Muscle of leg (tissue), 11 donors: ENCODE measurements around the gene RNU7-1. TPM values are rescaled to one million over a fixed set of nuclear protein-coding genes. Genes with fewer than 3 reads are reported as not detected.
"Not testable (repeated sequence)": the region's sequence is repeated elsewhere in the genome, so short reads cannot be mapped to it uniquely, and the experiment has no call there.

Experiments used
- DNase-seq: peaks from one replicate; pipeline ENCODE4 v3.0.0; 2013
- H3K27ac ChIP-seq: one replicate; pipeline ENCODE4 v1.5.1; 2013; ENCODE audit warnings: mild to moderate bottlenecking, low read length, control low read depth
- H3K27me3 ChIP-seq: one replicate; pipeline ENCODE4 v1.6.1; 2013; ENCODE audit warnings: low read length; ENCODE audit not compliant: control insufficient read depth, insufficient read depth
- H3K36me3 ChIP-seq: one replicate; pipeline ENCODE4 v1.6.1; 2013; ENCODE audit warnings: low read length; ENCODE audit not compliant: control insufficient read depth, insufficient read depth
- H3K4me1 ChIP-seq: one replicate; pipeline ENCODE4 v1.6.1; 2013; ENCODE audit warnings: low read length; ENCODE audit not compliant: control insufficient read depth, insufficient read depth
- H3K4me3 ChIP-seq: one replicate; pipeline ENCODE4 v1.5.1; 2013; ENCODE audit warnings: low read length, control low read depth
- H3K9me3 ChIP-seq: replicated peaks from 2 replicates; pipeline ENCODE4 v1.6.1; 2013; ENCODE audit warnings: low read depth, low read length; ENCODE audit not compliant: control insufficient read depth
- WGBS: methylation state at CpG from one replicate; pipeline ENCODE4 v1.1.5; 2013; ENCODE audit warnings: missing lambda C conversion rate; ENCODE audit not compliant: insufficient coverage; 5-methylcytosine and 5-hydroxymethylcytosine counted together
- polyA plus RNA-seq, 8 donors: library from polyadenylated mRNA; unstranded; fragments of 120-200 nt; gene quantifications; one replicate each; pipeline versions ENCODE4 v1.2.1 to v1.2.3, GENCODE V29; 2013; ENCODE audit warnings: inconsistent platforms in 1 of 8, low replicate concordance in 1 of 8; ENCODE audit not compliant: insufficient read length in 8 of 8, insufficient read depth in 1 of 8
- total RNA-seq: library from RNA; stranded (reverse); fragments of 120-200 nt; gene quantifications from one replicate; pipeline ENCODE4 v1.2.4, GENCODE V29; 2013

The RNU7-1 gene
- total and polyA plus RNA-seq, 9 donors = not detected

DNA sequence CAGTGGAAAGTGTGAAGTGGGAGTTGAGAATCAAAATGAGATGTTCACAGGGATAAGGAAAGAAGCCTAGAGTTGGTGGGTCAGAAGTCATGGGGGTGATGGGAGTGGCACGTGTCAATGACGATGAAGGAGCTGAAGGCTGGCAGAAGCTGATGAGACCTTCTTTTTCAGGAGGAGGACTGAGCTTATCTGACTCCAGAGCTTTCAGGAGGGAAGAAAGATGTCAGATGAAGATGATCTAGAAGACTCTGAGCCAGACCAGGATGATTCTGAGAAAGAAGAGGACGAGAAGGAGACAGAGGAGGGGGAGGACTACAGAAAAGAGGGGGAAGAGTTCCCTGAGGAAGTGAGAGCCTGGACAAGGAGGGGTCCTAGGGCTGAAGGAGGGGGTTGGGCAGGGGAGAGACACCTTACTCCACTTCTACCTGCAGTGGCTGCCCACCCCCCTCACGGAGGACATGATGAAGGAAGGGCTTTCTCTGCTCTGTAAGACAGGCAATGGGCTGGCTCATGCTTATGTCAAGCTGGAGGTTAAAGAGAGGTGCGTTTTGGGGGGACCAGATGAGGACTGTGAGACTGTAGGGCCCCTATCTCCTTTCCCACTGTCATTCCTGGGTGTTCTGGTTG lies 38.1 kb upstream of the RNU7-1 start:
- 50% methylated on average over 3 of the region's 5 CpGs for WGBS
- H3K36me3 ChIP-seq = peaks cover 6% of the 10 kb centered on the region
- H3K4me3 ChIP-seq = peak overlapping the region; percentile 73
- no peaks in the 10 kb centered on the region for H3K9me3 ChIP-seq
- no peaks in the 10 kb centered on the region for H3K27me3 ChIP-seq
- peaks cover 13% of the 10 kb centered on the region for H3K4me1 ChIP-seq
- H3K27ac ChIP-seq = peak overlapping the region; percentile 89
- no peak for DNase-seq

DNA sequence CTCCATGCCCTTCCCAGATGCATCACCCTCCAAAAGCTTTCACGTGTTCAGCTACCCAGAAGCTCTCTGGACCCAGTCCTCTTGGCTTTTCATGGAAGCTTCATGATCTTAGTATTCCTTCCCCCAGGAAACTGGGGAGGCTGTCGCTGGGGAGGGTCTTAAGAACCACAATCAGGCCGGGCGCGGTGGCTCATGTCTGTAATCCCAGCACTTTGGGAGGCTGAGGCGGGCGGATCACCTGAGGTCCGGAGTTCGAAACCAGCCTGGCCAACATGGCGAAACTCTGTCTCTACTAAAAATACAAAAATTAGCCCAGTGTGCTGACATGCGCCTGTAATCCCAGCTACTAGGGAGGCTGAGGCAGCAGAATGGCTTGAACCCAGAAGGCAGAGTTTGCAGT lies 35.5 kb upstream of the RNU7-1 start:
- Histone ChIP-seq H3K4me1 (peaks cover 13% of the 10 kb centered on the region), H3K27me3 (peaks cover 14% of the 10 kb centered on the region)
- H3K27ac ChIP-seq, DNase-seq, H3K36me3 ChIP-seq, H3K4me3 ChIP-seq, H3K9me3 ChIP-seq: not testable (repeated sequence)
- WGBS = over 99% methylated on average over 8 of the region's 11 CpGs

DNA sequence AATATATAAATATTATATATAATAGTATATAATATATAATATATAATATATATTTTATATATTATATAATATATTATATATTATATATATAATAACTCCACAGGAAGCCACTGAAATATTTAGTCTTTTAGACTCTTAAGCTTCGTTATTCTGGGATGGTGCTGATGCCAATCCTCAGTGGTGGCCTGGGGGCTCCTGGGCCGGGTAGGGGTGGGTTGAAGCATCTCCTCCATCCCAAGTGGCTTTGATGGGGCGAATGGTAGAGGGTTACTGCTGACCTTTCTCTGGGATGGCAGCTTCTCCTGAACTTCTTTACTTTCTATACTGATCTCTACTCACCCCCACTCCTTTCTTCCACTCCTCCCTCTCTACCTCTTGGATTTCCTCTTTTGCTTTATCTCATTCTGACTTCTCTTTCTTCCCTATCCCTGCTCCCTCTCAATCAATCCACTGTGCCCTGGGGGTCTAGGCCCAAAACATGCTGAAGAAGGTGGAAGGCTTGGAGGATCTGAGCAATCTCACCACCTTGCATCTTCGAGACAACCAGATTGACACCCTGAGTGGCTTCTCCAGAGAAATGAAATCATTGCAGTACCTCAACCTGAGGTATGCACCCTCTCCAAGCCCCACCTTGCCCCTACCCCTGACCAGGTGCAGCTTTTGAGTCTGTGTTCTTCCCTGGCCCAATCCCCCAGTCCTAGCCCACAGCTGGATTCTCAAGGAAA lies 34.0 kb upstream of the RNU7-1 start:
- H3K27me3 ChIP-seq = peaks cover 25% of the 10 kb centered on the region
- no peak overlapping the region for H3K27ac ChIP-seq
- H3K4me3 ChIP-seq = no peak overlapping the region
- 94% methylated on average over 3 of the region's 4 CpGs for WGBS
- H3K4me1 ChIP-seq = peaks cover 14% of the 10 kb centered on the region
- no peak for DNase-seq
- H3K36me3 ChIP-seq = peaks cover 6% of the 10 kb centered on the region
- H3K9me3 ChIP-seq = no peaks in the 10 kb centered on the region

DNA sequence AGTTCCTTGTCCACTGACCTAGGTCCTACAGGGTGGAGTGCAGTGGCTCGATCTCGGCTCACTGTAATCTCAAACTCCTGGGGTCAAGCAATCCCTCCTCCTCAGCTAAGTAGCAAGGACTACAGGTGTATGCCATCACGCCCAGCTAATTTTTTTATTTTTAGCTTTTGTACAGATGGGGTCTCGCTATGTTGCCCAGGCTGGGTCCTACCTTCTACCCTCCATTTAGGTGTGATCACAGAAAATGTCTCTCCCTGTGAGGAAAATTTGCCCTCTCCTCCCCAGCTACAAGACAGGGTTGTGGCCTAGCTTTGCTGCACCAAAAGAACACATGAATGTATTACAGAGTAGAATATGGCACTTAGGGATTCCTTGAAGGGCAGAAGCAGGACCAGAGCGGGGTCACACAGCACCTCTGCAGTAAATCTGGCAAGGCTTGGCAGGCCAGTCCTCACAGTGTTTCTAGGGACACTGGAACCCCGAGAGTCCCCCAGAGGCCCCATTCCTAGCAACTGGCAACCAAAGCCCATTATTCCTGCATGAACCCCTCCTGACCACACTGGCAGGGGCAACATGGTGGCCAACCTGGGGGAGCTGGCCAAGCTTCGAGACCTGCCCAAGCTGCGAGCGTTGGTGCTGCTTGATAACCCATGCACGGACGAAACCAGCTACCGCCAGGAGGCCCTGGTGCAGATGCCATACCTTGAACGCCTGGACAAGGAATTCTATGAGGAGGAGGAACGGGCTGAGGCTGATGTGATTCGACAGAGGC lies 31.3 kb upstream of the RNU7-1 start:
- 85% methylated on average over 11 of the region's 15 CpGs for WGBS
- Histone ChIP-seq H3K4me3 (no peak overlapping the region), H3K4me1 (peaks cover 13% of the 10 kb centered on the region), H3K27ac (no peak overlapping the region), H3K9me3 (no peaks in the 10 kb centered on the region), H3K27me3 (peaks cover 36% of the 10 kb centered on the region), H3K36me3 (peaks cover 6% of the 10 kb centered on the region)
- DNase-seq = no peak

DNA sequence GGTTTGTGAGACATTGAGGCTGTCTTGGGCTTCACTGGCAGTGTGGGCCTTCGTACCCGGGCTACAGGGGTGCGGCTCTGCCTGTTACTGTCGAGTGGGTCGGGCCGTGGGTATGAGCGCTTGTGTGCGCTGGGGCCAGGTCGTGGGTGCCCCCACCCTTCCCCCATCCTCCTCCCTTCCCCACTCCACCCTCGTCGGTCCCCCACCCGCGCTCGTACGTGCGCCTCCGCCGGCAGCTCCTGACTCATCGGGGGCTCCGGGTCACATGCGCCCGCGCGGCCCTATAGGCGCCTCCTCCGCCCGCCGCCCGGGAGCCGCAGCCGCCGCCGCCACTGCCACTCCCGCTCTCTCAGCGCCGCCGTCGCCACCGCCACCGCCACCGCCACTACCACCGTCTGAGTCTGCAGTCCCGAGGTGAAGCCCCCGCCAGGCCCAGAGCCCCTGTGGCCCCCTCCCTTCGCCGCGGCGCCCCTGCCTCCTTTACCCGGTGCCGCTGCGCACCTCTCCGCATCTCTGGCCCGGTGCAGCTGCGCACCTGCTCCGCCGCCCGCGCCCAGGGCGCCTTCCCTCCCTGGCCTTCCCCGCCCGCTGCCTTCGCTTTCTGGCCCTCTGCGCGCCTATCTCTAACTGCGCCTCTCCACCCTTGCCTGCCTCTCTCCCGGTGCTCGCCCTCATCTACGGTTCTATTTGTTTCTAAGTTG lies 29.2 kb upstream of the RNU7-1 start, which contains the start of gene ENO2:
Gene ENO2 (plus strand): TSS at position 335 of the 701 bp plus-strand sequence. CDS start 1,253 bp downstream, outside the sequence.
- peaks cover 13% of the 10 kb centered on the region for H3K4me1 ChIP-seq
- H3K4me3 ChIP-seq = peak within 1 kb of the TSS; percentile 43
- WGBS = under 1% methylated on average over 63 of the region's 68 CpGs
- peaks cover 36% of the 10 kb centered on the region for H3K27me3 ChIP-seq
- peak; percentile 83 for DNase-seq
- H3K36me3 ChIP-seq = no peaks in the 10 kb centered on the region
- no peaks in the 10 kb centered on the region for H3K9me3 ChIP-seq
- no peak within 1 kb of the TSS for H3K27ac ChIP-seq

DNA sequence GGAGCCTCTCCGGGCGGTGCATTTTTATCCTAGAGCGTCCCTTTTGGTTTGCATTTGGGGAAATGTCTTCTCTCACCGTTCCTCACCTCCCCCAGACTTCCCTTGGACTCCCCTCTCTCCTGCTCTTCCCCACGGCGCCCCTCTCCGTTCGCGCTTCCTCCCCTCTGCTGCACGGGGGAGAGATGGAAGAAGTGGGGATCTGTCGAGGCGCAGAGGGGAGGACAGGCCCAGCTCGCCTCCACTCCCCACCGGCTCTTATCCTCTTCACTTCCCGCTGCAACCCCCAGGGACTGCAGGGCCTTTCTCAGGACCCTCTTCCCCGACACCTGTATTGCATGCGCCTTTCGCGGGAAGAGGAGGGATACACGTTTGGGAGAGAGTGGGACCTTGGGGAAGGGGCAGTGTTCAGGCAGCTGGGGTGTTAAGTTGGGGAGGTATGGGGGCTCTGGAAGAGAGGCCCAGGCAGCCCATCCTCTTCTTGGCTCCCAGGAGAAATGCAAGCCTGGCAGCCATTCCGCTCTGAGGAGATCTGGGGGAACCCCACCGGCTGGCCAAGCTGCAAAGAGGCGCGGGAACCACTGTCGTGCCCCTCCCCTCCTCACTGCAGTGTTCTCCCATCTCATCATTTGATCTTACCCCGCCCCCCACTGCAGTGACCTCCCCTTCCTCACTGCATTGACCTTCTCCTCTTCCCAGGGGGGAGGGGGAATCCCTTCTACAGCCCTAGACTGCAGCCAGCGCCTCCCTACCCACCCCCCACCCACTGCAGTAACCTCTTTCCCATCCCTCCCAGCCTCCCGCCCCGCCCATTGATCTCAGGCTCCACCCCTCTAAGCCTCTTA lies 28.4 kb upstream of the RNU7-1 start:
- WGBS = 18% methylated on average over 8 of the region's 29 CpGs

DNA sequence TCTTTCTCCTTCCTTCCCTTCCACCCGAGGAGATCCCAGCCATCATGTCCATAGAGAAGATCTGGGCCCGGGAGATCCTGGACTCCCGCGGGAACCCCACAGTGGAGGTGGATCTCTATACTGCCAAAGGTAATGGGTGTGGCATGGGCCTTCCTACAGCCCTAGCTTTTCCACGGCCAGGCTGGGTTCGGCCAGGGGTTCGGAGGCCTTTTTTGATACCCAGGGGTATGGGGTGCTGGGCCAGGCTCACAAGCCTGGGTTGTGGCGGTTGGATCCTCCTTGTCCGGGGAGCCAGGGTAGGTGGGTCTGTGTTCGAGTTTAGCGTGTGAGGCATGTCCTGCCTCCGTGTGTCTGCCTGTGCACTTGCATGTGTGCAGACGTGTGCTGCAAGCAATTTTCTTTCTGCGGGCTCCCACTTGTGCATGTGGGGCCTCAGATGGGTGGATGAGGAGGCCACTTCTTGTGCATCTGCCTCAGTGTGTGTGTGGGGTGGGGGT lies 27.8 kb upstream of the RNU7-1 start:
- H3K27me3 ChIP-seq = peaks cover 36% of the 10 kb centered on the region
- DNase-seq = no peak
- no peak overlapping the region for H3K4me3 ChIP-seq
- H3K36me3 ChIP-seq = no peaks in the 10 kb centered on the region
- no peaks in the 10 kb centered on the region for H3K9me3 ChIP-seq
- peaks cover 13% of the 10 kb centered on the region for H3K4me1 ChIP-seq
- 82% methylated on average over 10 of the region's 14 CpGs for WGBS
- H3K27ac ChIP-seq = no peak overlapping the region

More for the DNA sequence above, 28.4 kb upstream of the RNU7-1 start:
- no peaks in the 10 kb centered on the region for H3K9me3 ChIP-seq
- no peaks in the 10 kb centered on the region for H3K36me3 ChIP-seq
- peak overlapping the region; percentile 43 for H3K4me3 ChIP-seq
- H3K27me3 ChIP-seq = peaks cover 36% of the 10 kb centered on the region
- no peak overlapping the region for H3K27ac ChIP-seq
- peaks cover 13% of the 10 kb centered on the region for H3K4me1 ChIP-seq
- DNase-seq = no peak

DNA sequence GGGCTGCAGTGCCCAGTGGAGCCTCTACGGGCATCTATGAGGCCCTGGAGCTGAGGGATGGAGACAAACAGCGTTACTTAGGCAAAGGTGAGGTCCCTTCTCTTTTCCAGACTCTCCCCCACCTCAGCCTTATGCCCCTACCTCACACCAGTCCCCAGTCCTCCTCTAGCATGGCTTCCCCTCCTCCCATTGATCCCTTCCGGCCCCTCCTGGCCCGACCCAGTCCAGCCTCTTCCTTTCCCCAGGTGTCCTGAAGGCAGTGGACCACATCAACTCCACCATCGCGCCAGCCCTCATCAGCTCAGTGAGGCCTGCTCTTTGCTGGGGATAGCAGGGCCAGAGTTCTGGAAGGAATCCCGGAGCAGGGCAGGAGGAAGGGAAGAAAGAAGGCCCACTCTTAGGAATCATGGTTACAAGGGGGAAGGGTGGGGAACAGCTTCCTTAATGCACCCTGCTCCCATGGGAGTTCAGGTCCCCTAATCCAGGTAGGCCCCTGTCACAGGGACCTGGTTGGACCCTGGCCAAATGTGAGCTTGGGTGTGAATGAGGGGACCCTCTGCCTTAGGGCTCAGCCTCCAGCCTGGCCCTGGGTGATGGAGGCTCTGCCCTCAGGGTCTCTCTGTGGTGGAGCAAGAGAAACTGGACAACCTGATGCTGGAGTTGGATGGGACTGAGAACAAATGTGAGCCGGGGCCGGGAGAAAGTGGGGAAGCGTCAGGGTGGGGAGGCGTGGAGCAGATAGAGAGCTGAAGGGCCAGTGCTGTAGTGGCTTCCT lies 27.0 kb upstream of the RNU7-1 start:
- Histone ChIP-seq H3K36me3 (no peaks in the 10 kb centered on the region), H3K4me1 (peaks cover 13% of the 10 kb centered on the region), H3K27me3 (peaks cover 33% of the 10 kb centered on the region), H3K4me3 (no peak overlapping the region), H3K27ac (no peak overlapping the region), H3K9me3 (no peaks in the 10 kb centered on the region)
- 74% methylated on average over 7 of the region's 11 CpGs for WGBS
- DNase-seq = no peak
